ENCODE results near the gene UPP2.

UPP2 gene

DNA sequence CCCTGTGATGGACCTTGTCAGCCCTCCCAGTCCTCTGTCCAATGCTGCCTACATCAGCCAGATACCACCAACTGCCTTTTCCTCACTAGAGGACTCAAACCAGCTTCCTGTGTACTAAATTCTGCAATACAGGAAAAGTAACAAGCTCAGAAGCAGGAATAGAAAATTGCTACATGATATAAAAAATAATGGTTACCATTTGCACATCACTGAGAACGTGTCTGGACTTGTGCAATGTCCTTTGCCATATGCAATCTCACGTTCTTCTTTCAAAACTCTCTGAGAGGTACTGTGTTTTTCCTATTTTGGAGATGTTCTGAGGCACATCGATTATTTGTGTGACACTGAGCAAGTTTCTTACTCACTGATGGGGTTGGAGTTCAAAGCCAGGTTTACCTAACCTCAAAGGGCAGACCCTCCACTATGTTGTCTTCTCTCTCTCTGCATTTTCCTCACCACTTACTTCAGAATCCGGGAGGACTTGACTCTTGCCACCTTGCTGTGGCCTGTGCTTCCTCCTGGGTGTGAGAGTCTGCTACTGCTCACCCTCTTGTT, 12.1 kb downstream of the UPP2 start:
- no peak overlapping the region for H3K4me2 ChIP-seq (ENCODE audit: low read depth, low read length, poor library complexity, severe bottlenecking)
- no peaks in the 10 kb centered on the region for H3K9me3 ChIP-seq (ENCODE audit: insufficient read depth, low read length)
- H2AFZ ChIP-seq (ENCODE audit: low read depth, low read length, severe bottlenecking): no peak overlapping the region
- no peak overlapping the region for H3K9ac ChIP-seq (ENCODE audit: low read length)
- no peak for TF ChIP-seq EZH2phosphoT487 (conservative IDR thresholded peaks at IDR 0.05; ENCODE audit: low read length)
- TF ChIP-seq CTCF (IDR thresholded peaks at IDR 0.05; ENCODE audit: insufficient read depth, low read length, poor library complexity, severe bottlenecking): no peak
- H3K4me3 ChIP-seq (ENCODE audit: insufficient read depth, low read length, poor library complexity, severe bottlenecking): no peak overlapping the region
- no peaks in the 10 kb centered on the region for H3K9me2 ChIP-seq (replicated peaks; ENCODE audit: insufficient read depth, low read length)
- H3F3A ChIP-seq (ENCODE audit: insufficient read depth): no peaks in the 10 kb centered on the region
- no peaks in the 10 kb centered on the region for H3K36me3 ChIP-seq (ENCODE audit: low read length)
- no peak overlapping the region for H3K27ac ChIP-seq (ENCODE audit: low read depth, low read length)
- H4K20me1 ChIP-seq (ENCODE audit: low read depth, low read length): no peaks in the 10 kb centered on the region
- H3K79me2 ChIP-seq (ENCODE audit: insufficient read depth, low read length): no peaks in the 10 kb centered on the region
- H3K27me3 ChIP-seq (ENCODE audit: low read length): no peaks in the 10 kb centered on the region

DNA sequence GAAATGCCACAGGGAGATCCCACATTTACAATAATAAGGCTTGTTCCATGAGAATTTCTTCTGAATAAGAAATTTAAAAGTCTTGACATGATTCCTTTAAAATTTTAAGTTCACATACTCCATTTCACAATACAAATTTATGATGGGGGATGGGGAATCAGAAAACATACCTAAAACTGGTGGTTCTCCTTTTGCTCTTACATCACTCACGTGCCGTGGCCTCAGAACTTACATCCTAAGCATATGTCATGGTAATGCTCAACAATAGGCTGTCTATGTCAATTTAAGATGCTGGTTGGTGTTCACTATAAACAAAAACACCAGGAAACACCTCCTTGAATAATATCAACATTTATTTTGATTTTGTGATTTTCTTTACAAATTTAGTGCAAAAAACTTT, 12.8 kb downstream of the UPP2 start:
- Histone ChIP-seq H3K9ac (ENCODE audit: low read length) (no peak overlapping the region), H3K36me3 (ENCODE audit: low read length) (no peaks in the 10 kb centered on the region), H3K4me3 (ENCODE audit: insufficient read depth, low read length, poor library complexity, severe bottlenecking) (no peak overlapping the region), H3K27ac (ENCODE audit: low read depth, low read length) (no peak overlapping the region), H2AFZ (ENCODE audit: low read depth, low read length, severe bottlenecking) (no peak overlapping the region), H3F3A (ENCODE audit: insufficient read depth) (no peaks in the 10 kb centered on the region), H3K9me2 (replicated peaks; ENCODE audit: insufficient read depth, low read length) (no peaks in the 10 kb centered on the region), H3K27me3 (ENCODE audit: low read length) (no peaks in the 10 kb centered on the region), H3K4me2 (ENCODE audit: low read depth, low read length, poor library complexity, severe bottlenecking) (no peak overlapping the region), H3K9me3 (ENCODE audit: insufficient read depth, low read length) (no peaks in the 10 kb centered on the region), H3K79me2 (ENCODE audit: insufficient read depth, low read length) (no peaks in the 10 kb centered on the region), H4K20me1 (ENCODE audit: low read depth, low read length) (no peaks in the 10 kb centered on the region)
- TF ChIP-seq EZH2phosphoT487 (conservative IDR thresholded peaks at IDR 0.05; ENCODE audit: low read length): no peak
- no peak for TF ChIP-seq CTCF (IDR thresholded peaks at IDR 0.05; ENCODE audit: insufficient read depth, low read length, poor library complexity, severe bottlenecking)

DNA sequence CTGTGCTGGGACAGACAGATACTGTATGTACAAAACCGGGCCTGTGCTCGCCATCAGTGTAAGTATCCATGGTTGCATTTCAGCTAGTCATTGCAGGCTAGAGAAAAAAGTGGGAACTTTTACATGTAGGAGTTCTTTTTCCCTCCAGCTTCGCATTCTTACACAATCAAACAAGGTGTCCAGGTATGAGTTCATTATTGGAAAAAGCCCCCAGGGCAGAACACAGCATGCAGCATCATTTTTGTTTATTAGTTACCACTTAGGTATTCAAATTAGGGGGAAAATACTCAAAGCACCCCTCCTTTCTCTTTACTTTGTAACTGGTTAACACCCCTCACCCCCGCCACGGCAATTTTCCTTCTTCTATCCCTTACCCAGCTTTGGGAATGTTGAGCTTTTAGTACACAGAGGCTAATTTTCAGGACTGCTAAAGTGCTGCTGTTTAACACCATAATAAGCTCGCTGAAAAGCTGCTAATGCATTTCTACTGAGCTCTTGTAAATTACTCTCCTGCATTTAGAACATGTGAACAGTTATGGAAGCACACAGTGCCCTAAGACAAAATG, 13.6 kb downstream of the UPP2 start:
- H3K9me2 ChIP-seq (replicated peaks; ENCODE audit: insufficient read depth, low read length): no peaks in the 10 kb centered on the region
- H3K36me3 ChIP-seq (ENCODE audit: low read length): no peaks in the 10 kb centered on the region
- H3K4me2 ChIP-seq (ENCODE audit: low read depth, low read length, poor library complexity, severe bottlenecking): no peak overlapping the region
- H3F3A ChIP-seq (ENCODE audit: insufficient read depth): no peaks in the 10 kb centered on the region
- H3K9ac ChIP-seq (ENCODE audit: low read length): no peak overlapping the region
- H3K9me3 ChIP-seq (ENCODE audit: insufficient read depth, low read length): no peaks in the 10 kb centered on the region
- no peaks in the 10 kb centered on the region for H4K20me1 ChIP-seq (ENCODE audit: low read depth, low read length)
- no peak overlapping the region for H3K27ac ChIP-seq (ENCODE audit: low read depth, low read length)
- H3K4me3 ChIP-seq (ENCODE audit: insufficient read depth, low read length, poor library complexity, severe bottlenecking): no peak overlapping the region
- no peak overlapping the region for H2AFZ ChIP-seq (ENCODE audit: low read depth, low read length, severe bottlenecking)
- H3K27me3 ChIP-seq (ENCODE audit: low read length): no peaks in the 10 kb centered on the region
- H3K79me2 ChIP-seq (ENCODE audit: insufficient read depth, low read length): no peaks in the 10 kb centered on the region
- no peak for TF ChIP-seq EZH2phosphoT487 (conservative IDR thresholded peaks at IDR 0.05; ENCODE audit: low read length)

GRCh38 chr2:158116936-158117335, 15.3 kb downstream of the UPP2 start:
- Histone ChIP-seq H3K27ac (ENCODE audit: low read depth, low read length) (no peak overlapping the region), H3K9me2 (replicated peaks; ENCODE audit: insufficient read depth, low read length) (no peaks in the 10 kb centered on the region), H3K27me3 (ENCODE audit: low read length) (no peaks in the 10 kb centered on the region), H3K4me2 (ENCODE audit: low read depth, low read length, poor library complexity, severe bottlenecking) (no peak overlapping the region), H3K79me2 (ENCODE audit: insufficient read depth, low read length) (no peaks in the 10 kb centered on the region), H3K36me3 (ENCODE audit: low read length) (no peaks in the 10 kb centered on the region), H3K9me3 (ENCODE audit: insufficient read depth, low read length) (no peaks in the 10 kb centered on the region), H3K4me3 (ENCODE audit: insufficient read depth, low read length, poor library complexity, severe bottlenecking) (no peak overlapping the region), H3F3A (ENCODE audit: insufficient read depth) (no peaks in the 10 kb centered on the region), H4K20me1 (ENCODE audit: low read depth, low read length) (no peaks in the 10 kb centered on the region), H3K9ac (ENCODE audit: low read length) (no peak overlapping the region), H2AFZ (ENCODE audit: low read depth, low read length, severe bottlenecking) (no peak overlapping the region)
- TF ChIP-seq CTCF (IDR thresholded peaks at IDR 0.05; ENCODE audit: insufficient read depth, low read length, poor library complexity, severe bottlenecking) (no peak), EZH2phosphoT487 (conservative IDR thresholded peaks at IDR 0.05; ENCODE audit: low read length) (no peak)
